ENCODE data around the gene ADAMTS13.

GRCh38 chr9:133473743-133474142 lies 51.6 kb downstream of the ADAMTS13 start:
- no peak for TF ChIP-seq CTCF (IDR thresholded peaks at IDR 0.05)
- no peak for TF ChIP-seq POLR2A (IDR thresholded peaks at IDR 0.05)
